HG03175 (cell line): ENCODE results near the gene PTGR3.
A peak's percentile ranks its signal among the peaks of the same experiment; 100 is the strongest.

Source experiments
- ATAC-seq: cut with Tn5 transposase; IDR thresholded peaks from one replicate; pipeline ENCODE4 v1.9.1; 2021; ENCODE audit warnings: mild to moderate bottlenecking, moderate library complexity; ENCODE audit not compliant: unreplicated experiment

The PTGR3 gene

GRCh38 chr18:75216212-75216910, 7.4 kb upstream of the PTGR3 start:
- ATAC-seq: peak; percentile 44

GRCh38 chr18:75215663-75216062, 6.7 kb upstream of the PTGR3 start:
- ATAC-seq: no peak

- ATAC-seq: no peak
Measured at GRCh38 chr18:75214766-75215510, 6.0 kb upstream of the PTGR3 start.

- no peak for ATAC-seq
Measured at GRCh38 chr18:75214332-75214690, 5.4 kb upstream of the PTGR3 start.

- ATAC-seq: no peak
Measured at GRCh38 chr18:75213611-75214331, 4.8 kb upstream of the PTGR3 start.

GRCh38 chr18:75212751-75213090, 3.8 kb upstream of the PTGR3 start:
- no peak for ATAC-seq

GRCh38 chr18:75211953-75212750, 3.2 kb upstream of the PTGR3 start:
- no peak for ATAC-seq

- ATAC-seq: no peak
Measured at GRCh38 chr18:75211626-75211952, 2.6 kb upstream of the PTGR3 start.

- no peak for ATAC-seq
Measured at GRCh38 chr18:75211002-75211621, 2.2 kb upstream of the PTGR3 start.

GRCh38 chr18:75210274-75211001, 1.5 kb upstream of the PTGR3 start, which contains the start of gene TSHZ1:
TSHZ1 (plus strand) TSS chr18:75210797; CDS start chr18:75211877, 1,080 bp downstream.
- peak; percentile 36 for ATAC-seq

- ATAC-seq: no peak
Measured at GRCh38 chr18:75209951-75210258, 966 bp upstream of the PTGR3 start.

- peak; percentile 12 for ATAC-seq
Measured at GRCh38 chr18:75208836-75209128, 157 bp downstream of the PTGR3 start.

- peak; percentile 6 for ATAC-seq
Measured at GRCh38 chr18:75208155-75208835, 644 bp downstream of the PTGR3 start.

- ATAC-seq: peak; percentile 4
Measured at GRCh38 chr18:75207310-75208154, 1.4 kb downstream of the PTGR3 start.

GRCh38 chr18:75206452-75207309, 2.3 kb downstream of the PTGR3 start:
- no peak for ATAC-seq

- no peak for ATAC-seq
Measured at GRCh38 chr18:75205514-75206132, 3.3 kb downstream of the PTGR3 start.

GRCh38 chr18:75204732-75205513, 4.0 kb downstream of the PTGR3 start:
- ATAC-seq: no peak
